HG03342 (cell line): ENCODE measurements around the gene ADAP1.

ENCODE experiments used
- ATAC-seq: cut with Tn5 transposase; IDR thresholded peaks from one replicate; pipeline ENCODE4 v1.9.1; 2021; ENCODE audit warnings: mild to moderate bottlenecking, moderate library complexity; ENCODE audit not compliant: unreplicated experiment

ADAP1 gene

DNA sequence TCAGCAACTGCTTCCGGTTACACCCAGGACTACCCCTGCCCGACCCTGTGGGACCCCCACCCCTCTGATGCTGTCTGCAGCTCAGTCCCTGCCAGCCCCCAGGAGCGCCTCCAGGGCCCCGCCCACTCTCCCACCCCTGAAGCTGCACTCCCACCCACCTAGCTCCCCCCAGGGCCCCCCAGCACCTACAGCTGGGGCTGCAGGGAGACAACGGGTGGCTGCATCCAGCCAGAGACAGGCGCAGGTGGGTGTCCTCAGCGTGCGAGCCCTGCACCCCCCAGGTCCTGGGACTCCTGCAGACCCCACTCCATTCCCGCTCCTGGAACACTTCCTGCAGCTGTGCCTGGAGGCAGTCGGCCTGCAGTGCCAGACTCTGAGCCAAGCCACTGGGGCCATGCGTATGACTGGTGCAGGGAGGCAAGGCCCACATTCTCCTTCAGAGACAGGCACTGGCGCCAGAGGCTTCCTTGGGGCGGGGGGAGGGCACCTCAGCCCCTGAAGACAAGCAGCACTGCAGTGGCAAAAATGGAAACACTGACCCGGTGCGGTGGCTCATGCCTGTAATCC is 34.6 kb upstream of the ADAP1 start:
- no peak for ATAC-seq

DNA sequence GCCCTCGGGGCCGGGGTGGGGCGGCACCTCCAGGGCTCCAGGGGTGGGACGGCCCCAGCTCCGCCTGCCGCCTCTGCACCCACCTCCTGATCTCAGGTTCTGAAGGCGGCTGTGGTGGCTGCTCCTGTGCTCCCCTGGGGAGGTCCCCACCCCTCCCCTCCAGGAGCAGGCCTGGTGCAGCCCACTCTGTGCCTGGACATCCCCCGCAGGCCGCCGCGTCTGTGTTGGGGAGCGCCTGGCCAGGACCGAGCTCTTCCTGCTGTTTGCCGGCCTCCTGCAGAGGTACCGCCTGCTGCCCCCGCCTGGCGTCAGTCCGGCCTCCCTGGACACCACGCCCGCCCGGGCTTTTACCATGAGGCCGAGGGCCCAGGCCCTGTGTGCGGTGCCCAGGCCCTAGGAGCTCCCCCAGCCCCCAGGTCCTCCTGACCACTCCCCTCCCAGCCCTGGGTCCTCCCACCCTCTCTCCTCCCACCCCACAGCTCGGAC is 34.0 kb upstream of the ADAP1 start:
- ATAC-seq = no peak

DNA sequence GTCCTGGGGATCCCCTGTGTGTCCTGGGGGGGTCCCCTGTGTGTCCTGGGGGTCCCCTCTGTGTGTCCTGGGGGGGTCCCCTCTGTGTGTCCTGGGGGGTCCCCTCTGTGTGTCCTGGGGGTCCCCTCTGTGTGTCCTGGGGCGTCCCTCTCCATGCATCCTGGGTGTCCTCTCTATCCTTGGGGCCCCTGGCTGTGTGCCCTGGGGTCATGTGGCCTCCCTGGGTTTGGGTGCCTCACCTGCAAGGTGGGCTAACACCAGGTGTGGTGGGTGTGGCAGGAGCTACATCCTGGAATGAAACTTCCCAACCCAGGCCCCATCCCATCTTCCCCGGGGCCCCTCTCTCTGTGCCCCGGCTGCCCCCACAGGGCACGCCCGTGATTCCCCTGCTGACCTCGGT is 33.4 kb upstream of the ADAP1 start:
- ATAC-seq = no peak

DNA sequence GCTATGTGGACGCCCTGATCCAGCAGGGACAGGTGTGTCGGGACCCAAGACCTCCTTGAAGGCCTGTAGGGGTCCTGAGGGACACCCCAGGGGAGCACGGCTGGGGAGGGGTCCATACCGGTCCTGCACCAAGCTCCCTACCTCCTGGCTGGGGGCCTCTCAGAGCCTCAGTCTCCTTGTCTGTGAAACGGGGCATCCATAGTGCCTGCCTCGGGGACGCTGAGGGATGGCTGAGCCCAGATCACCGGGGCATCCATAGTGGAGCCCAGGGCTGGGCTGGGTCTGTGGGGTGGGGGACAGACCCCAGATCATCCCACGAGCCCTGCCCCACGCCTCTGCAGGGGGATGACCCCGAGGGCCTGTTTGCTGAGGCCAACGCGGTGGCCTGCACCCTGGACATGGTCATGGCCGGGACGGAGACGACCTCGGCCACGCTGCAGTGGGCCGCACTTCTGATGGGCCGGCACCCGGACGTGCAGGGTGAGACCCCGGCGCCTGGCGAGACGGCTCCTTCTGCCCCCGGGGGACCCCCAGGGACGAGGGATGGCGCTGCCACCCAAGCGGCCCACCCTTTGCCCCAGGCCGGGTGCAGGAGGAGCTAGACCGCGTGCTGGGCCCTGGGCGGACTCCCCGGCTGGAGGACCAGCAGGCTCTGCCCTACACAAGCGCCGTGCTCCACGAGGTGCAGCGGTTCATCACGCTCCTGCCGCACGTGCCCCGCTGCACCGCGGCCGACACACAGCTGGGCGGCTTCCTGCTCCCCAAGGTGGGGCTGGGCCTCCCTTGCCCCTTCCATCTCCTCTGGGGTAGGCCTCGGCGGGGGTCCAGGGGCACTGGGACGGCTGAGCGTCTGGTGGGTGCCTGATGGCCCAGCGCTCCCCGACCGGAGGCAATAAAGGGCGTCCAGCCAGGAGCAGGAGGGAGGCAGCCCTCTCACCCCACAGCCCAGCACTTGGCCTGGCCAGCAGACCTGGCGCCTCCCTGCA is 32.6 kb upstream of the ADAP1 start:
- ATAC-seq = no peak

DNA sequence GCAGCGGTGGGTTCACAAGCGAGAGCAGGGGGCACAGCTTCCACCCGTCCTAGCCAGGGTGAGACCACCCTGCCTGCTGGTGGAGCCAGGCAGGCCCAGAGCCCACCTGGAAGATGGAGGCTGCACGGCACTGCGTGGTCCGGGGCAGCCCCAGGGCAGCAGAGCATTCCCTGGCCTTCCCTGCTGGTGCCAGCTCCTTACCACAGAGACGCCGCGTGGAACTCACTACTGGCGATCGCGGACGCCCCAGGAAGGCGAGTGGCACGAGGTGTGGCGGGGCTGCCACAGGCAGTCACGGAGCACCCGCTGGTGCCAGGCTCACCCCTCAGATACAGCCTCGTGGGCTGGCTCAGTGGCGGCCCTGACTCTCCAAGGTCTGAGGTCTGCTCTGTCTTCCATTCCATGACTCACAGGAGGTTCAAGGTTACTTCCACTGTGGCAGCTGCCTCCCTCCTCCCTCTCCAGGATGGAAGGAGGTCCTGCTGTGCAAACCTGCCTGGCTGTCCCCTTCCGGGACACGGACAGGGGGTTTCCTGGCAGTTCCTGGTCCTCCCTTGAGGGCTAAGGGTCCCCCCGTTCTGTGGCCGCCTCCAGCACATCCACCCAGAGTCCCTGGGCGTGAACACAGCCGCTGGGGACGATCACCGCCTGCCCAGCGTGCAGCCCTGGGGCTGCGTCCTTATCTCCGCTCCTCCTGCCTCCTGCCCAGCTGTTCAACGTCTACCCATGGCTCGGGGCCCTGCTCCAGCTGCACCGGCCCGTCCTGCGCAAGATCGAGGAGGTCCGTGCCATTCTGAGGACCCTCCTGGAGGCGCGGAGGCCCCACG is 31.6 kb upstream of the ADAP1 start:
- no peak for ATAC-seq

DNA sequence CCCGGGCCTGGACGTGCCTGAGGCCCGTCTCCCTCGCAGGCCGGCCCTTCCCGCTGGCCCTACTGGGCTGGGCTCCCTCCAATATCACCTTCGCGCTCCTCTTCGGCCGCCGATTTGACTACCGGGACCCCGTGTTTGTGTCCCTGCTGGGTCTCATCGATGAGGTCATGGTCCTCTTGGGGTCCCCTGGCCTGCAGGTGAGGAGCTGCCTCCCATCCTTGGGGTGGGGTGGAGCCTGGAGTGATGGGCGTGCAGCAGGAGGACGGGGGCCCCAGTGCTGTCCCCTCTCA is 30.6 kb upstream of the ADAP1 start:
- ATAC-seq = no peak

DNA sequence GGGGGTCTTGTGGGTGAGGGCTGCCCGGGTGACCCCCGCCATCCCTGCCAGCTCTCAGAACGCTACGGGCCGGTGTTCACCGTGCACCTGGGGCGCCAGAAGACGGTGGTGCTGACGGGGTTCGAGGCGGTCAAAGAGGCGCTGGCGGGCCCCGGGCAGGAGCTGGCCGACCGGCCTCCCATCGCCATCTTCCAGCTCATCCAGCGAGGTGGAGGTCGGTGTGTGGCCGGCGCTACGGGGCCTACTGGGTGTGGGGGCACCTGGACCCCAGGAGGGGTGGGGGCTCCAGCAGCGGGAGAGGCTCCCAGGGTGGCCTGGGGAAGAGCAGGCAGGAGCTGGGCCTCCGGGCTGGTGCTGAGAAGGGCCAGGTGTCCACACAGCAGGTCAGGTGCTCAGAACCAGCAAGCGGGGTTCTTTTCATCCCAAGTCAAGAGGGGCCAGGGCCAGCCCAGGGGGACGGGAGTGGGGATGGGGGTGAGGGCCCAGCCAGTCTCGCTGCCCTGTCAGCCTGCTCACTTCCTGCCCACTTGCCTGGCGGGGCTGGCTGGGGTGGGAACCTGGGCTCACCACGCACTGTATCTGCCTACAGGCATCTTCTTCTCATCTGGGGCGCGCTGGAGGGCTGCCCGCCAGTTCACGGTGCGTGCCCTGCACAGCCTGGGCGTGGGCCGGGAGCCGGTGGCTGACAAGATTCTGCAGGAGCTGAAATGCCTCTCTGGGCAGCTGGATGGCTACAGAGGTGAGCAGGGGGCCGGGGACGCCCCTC is 30.1 kb upstream of the ADAP1 start:
- ATAC-seq = no peak

DNA sequence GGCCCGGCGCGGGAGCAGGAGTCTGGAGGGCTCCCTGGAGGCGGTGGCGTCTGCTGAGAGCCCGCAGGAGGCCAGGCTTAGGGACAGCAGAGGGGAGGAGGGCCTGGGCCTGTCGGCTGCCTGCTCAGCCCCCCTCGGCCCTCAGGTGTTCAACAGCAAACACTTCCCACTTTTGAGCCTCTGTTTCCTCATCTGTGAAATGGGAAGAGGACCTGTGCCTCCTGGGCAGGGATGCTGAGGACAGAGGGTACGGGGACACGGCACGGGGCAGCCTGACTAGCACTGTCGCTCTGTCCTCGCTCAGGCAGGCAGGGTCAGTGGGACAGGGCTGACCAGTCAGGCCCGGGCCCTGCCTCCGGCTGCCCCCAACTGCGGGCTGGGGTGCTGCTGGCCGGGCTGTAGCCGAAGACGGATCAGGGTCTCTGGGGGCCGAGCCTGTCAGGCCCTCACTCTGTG is 29.2 kb upstream of the ADAP1 start:
- no peak for ATAC-seq

DNA sequence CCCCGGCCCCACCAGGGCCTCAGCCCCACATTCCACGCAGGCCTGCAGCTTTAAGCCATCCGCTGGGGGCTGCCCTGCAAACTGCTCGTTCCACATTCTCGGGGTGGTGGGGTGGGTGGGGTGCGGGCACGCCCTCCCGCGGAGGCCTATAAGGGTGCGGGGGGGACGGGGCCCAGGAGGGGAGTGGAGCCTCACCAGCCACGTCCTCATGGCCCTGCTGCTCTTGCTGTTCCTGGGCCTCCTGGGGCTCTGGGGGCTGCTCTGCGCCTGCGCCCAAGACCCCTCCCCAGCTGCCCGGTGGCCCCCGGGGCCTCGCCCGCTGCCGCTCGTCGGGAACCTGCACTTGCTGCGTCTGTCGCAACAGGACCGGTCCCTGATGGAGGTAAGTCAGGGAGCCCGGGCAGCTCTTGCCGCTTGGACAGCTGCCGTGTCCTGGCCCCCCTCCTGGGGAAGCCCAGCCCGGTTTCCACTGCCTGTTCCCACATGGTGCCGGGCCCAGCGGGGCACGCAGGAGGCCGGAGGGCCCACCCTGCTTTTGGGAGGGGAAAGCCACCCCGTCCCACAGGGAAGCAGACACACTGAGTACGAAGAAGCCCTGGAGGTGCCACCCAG is 28.6 kb upstream of the ADAP1 start, which contains the start of gene CYP2W1:
CYP2W1 (plus strand) TSS at position 178 of the 612 bp plus-strand sequence; CDS start at position 209, 31 bp downstream.
- no peak for ATAC-seq

DNA sequence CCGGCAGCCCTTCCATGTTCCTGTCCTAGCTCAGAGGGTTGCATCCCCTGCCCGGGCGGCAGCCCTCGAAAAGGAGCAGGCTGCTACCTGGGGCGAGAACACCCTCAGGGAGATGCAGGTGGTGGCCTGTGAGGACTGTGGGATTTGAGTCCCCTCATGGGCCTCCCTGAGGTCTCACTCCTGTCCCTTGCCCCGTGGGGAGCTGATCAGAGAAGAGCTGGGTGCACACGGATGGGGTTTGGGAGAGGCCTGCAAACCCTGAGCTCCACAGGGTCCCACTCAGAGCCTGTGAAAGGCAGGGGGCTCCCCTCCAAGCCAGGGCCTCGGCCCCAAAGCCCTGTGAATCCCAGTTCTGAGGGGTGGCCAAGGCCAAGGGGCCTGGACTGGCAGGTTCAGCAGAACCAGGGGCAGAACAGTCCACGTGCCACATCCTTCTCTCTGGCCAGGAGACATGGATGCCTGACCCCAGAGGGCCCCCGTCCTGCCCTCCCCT is 28.1 kb upstream of the ADAP1 start:
- ATAC-seq = no peak

DNA sequence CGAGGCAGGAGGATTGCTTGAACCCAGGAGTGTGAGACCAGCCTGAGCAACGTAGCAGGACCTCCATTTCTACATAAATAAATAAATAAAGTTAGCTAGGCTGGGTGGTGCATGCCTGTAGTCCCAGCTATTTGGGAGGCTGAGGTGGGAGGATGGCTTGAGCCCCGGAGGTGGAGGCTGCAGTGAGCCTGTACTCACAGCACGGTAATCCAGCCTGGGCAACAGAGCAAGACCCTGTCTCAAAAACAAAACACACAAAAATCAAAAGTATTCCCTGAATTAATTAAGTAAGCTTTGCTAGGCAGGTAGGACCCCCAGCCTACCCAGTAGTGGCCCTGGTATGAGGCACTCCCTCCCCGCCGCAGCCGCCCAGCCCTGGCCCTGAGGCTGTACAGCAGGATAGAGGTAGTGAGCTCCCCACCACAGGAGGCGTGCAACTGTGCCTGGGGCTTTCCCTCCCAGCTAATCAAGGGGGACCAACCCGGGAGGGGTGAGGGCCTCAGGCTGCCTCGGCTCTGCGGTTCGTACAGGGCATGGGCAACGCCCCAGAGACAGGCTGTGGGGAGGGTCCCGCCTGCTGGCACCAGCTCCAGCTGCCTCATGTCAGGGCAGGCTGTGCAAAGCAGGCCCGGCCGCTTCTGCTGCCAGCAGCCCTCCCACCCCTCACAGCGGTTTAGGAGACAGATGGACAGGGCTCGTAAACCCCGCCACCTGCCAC is 27.5 kb upstream of the ADAP1 start:
- ATAC-seq = no peak

DNA sequence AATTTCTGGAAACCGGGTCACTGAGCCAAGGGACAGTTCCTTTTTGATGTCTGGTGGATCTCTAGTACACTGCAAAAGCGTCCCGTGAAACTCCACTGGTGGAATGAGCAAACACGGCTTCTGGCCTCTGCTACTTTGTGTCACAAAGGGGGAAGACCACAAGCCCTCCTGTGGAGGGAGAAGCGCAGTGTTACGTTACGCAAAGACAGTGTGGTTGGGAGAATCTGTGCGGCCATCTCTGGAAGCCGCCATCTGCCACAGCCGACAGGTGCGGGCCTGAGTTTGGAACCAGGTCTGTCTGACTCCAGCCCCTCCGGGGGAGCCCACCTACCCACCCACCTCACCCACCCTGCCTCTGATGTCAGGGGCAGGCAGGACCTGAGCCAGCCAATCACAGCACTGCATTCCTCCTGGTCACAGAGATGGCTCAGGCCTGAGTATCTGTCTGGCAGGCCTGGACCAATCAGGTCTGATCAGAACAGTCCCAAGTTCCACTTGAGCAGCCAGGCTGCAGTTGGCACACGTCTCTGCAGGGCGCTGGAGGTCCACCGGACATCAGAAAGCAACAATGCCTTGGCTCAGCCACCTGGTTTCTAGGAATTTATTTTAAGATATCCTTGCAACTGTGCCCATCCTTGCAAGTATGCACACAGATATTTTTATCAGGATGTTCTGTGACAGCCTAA is 25.5 kb upstream of the ADAP1 start:
- no peak for ATAC-seq

DNA sequence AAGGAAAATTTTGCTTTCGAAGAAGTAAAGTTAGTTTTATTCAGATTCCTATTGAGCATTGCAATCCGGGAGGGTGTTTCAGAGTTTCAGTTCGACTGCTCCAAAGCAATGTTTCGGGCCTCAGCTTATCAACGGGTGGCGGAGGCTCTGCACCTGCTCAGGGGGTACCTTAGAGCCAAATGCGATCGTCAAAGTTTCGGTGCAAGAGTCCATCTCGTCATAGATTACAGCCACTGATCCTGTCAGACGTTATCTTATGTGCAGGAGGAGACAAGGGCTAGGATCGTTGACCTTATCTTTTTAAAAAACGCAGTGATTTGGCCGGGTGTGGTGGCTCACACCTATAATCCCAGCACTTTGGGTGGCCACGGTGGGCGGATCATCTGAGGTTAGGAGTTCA is 24.7 kb upstream of the ADAP1 start:
- no peak for ATAC-seq

DNA sequence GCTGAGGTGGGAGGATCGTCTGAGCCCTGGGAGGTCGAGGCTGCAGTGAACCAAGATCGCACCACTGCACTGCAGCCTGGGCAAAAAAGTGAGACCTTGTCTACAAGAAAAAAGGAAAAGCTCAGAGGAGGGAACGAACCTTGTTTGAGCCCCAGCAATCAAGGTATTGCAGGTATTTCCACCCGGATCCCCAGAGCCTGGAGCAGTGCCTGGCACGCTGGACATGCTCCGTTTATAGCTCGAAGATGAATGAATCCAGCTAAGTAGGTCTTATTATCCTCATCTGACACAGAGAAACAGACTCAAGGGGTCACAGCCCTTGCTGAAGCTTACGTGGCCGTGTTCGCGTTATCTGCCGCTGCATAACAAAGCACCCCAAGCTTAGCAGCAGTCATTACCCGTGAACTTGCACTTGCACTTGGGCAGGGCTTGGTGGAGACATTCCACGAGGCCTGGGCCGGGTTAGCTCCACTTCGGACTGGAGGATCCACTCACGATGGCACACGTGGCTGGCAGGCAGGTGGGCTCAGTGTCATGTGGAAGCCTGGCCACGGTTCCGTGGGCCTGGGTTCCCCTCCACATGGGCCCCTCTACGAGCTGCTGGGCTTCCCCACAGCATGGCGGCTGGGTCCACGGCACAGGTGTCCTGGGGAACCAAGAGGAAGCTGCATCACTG is 24.1 kb upstream of the ADAP1 start:
- ATAC-seq = no peak

DNA sequence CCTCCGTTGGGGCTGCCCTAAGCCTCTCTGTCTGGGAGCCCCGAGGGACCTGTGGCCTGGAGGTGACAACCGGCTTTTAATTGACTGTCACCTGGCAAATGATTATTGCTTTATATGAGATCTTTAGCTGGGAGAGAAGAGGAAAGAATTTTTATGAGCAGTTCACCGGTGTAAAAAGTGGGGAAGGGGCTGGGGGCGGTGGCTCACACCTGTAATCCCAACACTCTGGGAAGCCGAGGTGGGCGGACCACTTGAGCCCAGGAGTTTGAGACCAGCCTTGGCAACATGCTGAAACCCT is 23.5 kb upstream of the ADAP1 start:
- ATAC-seq = no peak

DNA sequence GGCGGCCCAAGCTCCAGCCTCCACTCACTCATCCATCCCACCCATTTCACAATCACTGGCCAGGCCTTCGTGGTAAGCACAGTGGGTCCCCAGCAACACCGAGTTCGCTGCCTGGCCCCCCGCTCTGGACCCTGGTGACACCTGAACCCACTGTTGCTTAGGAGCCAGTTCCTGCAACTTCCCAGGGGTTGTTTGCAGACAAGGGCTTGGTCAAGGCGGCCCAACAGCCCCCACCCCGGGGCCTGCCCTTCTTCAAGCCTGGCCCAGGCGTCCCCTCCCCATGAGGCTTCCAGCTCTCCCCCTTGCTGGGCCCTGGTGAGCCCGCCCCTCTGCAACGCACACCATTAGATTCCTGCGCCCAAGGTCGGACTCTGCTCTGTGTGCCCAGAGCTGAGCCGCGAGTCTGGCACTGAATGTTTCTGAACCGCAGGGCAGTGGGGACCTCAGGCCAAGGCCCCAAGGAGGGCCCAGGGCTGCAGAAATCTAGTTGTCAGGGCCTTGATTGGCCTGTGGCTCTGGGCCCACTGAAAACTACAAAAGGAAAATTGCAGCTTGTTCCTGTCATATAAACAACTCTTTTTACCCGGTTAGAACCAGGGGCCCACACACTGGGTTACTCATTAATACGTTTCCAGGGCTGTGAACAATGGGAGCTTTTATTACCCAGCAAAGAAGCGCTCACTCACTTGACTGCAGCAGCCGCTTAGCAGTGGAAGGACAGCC is 23.0 kb upstream of the ADAP1 start:
- peak; percentile 55 for ATAC-seq

DNA sequence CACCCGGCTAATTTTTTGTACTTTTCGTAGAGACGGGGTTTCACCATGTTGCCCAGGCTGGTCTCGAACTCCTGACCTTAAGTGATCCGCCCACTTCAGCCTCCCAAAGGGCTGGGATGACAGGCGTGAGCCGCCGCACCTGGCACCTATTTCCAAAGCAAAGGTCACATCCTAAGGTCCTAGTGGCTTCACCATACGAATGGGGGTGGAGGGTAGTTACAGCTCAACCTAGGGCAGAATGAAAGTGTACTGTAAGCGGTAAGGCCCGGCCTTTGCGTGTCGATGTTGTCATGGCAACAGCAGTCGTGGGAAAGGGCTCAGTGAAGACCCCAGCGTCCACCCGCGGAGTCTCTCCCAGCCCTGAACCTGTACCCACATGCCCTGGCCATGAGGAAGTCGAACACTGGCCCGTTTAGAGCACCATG is 22.4 kb upstream of the ADAP1 start:
- no peak for ATAC-seq
